Activated T-cell treated with anti-CD3 and anti-CD28 coated beads, Interleukin-2, amount 50 U/mL, for 48 hours (primary cell): ENCODE results near the gene TTC39A.

Source experiments
- DNase-seq, 2 experiments: peaks; one replicate each; pipeline ENCODE4 v3.0.0-alpha.2; 2020

The TTC39A gene

GRCh38 chr1:51330331-51331201 is at the start of gene TTC39A:
Gene TTC39A, minus strand, starts transcription at chr1:51330562. Its CDS starts 85 bp downstream, at chr1:51330477.
- no peak for DNase-seq

- DNase-seq = no peak
These were observed 48.5 kb upstream of the TTC39A start for GRCh38 chr1:51378871-51379270.

- no peak for DNase-seq
These were observed 43.5 kb upstream of the TTC39A start for GRCh38 chr1:51373898-51374297.

GRCh38 chr1:51372561-51372960 is 42.2 kb upstream of the TTC39A start:
- no peak for DNase-seq

DNA sequence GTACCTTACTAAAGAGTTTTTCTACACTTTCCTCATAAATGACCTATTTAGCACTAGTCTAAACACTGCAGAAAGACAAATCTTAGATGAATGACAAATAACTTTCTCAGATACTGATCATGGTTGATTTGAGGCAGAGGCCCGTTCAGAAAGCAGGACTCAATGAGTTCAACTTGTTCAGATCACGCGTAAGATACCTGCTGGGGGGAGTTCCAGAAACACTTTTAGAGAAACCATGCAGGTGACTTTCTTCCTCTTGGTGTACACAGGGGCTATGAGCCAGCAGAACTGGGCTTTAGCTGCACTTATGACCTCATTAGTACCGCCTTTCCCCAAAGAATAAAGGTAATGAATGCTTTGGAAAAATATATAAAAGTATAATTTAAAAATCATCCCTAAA is 38.8 kb upstream of the TTC39A start:
- DNase-seq = no peak

GRCh38 chr1:51365774-51366173 is 35.4 kb upstream of the TTC39A start:
- no peak for DNase-seq

DNA sequence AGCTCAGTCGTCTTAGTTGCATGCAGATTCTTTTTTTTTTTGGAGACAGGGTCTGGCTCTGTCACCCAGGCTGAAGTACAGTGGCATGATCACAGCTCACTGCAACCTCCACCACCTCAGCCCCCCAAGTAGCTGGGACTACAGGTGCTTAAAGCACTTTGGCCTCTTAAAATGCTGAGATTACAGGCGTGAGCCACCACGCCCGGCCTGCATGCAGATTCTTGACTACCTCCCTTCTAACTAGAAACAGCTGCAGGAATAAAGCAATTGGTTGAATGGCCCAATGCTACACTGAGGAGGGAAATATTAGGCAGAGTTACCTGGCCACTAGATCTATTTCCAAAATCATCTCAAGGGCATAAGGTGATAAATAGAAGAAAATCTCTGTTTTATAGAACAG is 29.5 kb upstream of the TTC39A start:
- DNase-seq = no peak

DNA sequence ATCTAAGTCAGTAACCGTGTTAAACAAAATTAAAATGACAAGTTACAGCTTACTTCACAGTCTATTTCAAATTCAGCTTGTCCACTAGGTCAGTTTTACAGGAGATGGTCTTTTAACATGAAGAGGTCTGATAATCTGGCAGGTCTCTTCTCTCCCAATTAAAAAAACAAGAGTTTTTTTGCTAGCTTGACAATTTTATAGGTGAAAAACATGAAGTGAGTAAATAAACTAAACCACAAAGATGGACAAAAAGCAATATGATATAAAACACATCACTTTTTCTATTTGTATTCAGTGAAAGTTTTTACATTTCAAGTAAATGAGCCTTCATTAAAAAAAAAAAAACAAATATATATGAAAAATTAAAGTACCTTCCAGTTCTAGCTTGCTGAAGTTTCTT is 25.0 kb upstream of the TTC39A start:
- DNase-seq = no peak

DNA sequence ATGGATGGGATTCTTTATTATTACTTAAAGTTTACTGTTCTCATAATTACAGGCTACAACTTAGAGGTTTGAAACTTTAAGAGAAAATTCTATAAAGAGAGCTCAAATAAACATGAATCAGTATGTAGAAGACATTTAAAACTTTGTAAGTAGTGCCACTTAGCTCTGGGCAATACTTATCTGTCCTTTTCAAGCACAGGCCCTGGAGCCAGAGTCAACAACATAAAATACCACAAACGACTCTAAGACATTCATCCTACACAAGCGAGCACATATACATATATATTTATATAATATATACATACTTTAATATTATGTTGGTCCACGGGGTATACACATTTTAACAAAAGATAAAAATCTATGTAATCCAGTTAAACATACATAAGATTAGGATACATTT is 24.1 kb upstream of the TTC39A start:
- DNase-seq = no peak

DNA sequence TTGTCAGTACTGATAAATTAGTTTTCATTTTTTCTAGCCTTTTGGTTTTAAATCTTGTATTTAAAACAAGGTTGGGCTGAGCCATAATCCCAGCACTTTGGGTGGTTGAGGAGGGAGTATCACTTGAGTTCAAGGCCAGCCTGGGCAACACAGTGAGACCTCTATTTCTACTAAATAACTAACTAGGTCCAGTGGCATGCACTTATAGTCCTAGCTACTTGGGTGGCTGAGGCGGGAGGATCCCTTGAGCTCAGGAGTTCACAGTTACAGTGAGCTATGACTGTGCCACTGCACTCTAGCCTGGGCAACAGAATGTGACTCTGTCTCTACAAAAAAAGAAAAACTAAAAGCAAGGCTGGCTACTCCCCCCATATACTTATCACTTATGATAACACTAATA is 21.5 kb upstream of the TTC39A start:
- no peak for DNase-seq

DNA sequence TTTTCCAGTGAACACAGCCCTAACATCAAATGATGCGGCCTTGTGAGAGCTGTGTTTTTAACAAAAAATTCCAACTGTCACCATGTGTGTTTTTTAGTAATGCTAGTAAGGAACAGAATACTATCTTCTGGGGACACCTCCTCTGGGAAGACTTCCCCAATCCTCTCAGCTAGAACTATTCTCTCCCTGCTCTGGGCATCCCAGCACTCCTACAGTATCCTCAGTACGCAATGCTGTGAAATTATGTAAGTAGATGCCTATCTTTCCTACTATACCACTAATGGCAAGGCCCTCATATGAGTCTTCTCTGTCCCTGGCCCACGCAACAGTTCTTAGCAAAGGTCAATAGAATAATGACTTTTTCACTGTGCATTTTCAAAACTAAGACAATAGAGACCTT is 19.5 kb upstream of the TTC39A start:
- DNase-seq = no peak

DNA sequence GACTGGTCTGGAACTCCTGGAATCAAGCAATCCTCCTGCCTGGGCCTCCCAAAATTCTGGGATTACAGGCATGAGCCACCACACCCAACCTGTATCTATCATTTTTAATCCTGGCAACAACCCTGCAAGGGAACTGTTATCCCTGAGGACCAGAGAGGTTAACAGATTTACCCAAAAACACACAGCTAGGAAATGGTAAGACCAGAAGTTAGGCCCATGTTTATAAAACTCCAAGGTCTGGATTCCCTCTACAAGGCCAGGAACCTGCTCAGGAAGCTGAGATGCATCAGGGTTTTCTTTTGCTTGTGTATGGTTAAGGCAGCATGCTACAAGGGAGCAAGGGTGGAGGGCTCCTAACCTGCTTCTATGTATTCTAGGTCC is 17.8 kb upstream of the TTC39A start:
- DNase-seq = no peak

DNA sequence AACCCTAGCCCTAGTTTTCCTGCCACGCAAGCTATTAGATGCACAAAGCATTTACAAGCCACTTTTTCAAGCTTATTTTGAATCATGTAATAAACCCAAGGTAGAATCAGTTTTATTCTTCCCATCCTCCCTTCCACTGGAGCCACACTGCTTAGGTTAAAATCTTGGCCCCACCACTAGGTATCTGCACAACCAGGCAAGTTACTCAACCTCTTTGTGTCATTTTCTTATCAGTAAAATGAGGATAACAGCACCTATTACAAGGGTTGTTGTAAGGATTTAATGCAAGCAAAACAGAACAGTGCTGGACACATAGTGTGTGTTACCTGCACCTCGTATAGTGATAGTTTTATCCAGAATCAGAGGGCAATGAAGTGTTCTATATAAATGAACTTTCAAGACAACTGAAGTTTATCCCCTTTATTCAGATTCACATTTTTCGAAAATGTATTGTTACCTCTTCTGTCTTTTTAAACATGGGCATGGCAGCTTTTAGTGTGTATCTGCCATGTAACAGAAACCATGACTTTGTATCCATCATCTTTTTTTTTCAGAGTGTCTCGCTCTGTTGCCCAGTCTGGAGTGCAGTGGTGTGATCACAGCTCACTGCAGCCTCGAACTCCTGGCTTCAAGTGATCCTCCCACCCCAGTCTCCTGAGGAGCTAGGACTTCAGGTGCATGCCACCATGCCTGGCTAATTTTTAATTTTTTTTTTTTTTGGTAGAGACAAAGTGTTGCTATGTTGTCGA is 17.2 kb upstream of the TTC39A start:
- no peak for DNase-seq

- DNase-seq = no peak
These were observed 16.0 kb upstream of the TTC39A start for GRCh38 chr1:51346086-51346942.

DNA sequence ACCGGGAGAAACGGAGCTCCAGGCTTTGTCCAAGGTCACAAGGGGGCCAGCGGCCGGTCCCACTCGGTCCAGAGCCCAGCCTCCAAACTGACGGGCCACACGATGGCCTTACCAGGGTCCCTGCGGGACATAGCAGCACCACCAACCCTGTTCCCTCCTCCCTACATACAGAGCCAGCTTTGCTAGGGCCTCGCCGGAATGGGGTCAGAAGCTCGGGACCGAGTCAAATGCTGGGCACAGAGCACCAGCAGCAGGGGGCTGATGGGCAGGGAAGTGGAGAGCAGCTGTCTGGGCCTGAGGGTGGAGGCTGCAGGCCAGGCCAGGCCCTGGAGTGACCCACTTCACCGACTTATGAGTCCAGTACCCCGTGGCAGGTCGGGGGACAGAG is 14.9 kb upstream of the TTC39A start:
- DNase-seq = no peak

- DNase-seq = no peak
These were observed 14.4 kb upstream of the TTC39A start for GRCh38 chr1:51344602-51345299.

DNA sequence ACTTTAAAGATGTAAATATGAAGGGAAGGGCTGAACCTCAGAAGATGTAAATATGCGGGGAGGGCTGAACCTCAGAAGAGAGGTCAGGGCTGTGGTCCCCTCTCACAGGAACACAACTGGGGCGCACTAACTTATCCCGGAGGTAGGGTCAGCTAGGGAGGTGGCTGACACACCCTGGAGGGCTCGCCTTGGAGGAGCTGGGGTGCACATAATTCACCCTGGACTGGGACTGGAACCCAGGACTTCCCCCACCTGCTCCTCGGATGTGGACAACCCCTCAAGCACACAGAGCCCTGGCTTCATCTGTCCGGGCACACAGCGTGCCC is 13.9 kb upstream of the TTC39A start:
- DNase-seq = no peak

DNA sequence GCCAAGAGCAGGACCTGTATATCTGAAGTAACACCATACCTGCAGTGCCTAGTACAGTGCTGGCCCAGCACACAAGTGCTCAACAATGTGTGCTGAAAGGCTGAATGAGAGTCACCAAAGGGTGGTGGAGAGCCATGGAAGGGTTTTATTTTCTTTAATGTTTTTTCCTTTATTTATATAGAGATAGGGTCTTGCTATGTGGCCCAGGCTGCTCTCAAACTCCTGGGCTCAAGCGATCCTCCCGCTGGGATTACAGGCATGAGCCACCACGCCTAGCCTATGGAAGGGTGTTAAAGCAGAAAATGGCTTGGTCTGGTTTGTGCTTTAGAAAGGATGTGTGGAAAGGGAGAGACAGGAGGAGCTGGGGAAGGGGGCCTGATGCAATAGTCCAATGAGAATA is 13.3 kb upstream of the TTC39A start:
- DNase-seq = no peak

GRCh38 chr1:51342591-51343206 is 12.3 kb upstream of the TTC39A start:
- no peak for DNase-seq

DNA sequence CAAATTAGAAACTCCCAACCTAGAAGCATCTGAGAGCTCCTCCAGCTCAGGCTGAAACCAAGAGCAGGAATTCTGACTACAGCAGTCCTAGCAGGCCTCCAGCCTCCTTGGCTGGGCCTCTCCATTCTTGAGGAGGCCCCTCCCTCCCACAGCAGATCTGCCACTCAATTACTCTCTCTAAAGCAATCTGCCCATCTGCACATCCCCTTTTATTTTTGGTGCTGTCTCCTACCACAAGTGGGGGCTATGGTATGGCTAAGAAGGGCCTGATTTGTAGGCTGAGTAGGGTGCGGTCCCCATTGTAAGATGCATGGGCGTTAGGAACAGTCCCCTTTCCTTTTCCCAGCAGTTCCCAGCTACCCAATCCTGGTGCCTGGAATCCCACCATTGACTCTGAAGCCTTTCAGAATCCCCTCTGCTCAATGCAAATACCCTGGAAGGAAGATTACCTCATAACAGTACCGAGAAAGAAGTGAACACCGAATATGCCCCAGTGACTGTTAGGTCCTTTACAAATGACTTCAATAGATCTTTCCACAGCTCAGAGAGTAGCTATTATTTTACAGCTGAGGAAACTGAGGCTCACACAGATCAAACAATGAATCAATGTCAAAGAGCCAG is 11.6 kb upstream of the TTC39A start:
- DNase-seq = peak in 1 of 2 experiments; percentile 17

GRCh38 chr1:51340380-51340779 is 10.0 kb upstream of the TTC39A start:
- peak in 1 of 2 experiments; percentile 1 for DNase-seq

- DNase-seq = peak in 1 of 2 experiments; percentile 5
These were observed 6.3 kb upstream of the TTC39A start for GRCh38 chr1:51336711-51337110.
